ENCODE measurements around the gene CELF4.

The CELF4 gene

DNA sequence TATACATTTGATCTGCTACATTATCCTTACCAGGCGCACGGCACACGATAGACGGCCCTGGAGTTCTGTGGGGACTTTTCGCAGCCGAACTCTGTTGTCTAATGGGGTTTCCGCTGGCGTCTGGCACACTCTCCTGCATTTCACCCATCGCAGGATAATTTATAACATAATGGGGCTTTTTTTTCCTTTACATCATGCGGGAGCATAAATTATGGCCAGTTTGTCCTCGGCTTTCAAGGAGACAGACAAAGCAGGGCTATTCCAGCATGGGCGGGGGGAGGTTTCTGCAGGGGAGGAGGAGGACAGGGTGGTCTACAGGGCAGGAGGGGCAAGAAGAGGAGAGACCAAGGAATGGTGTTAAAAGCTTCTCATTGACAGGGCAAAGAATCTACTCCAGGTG, 279.8 kb downstream of the CELF4 start:
- no peak overlapping the region for H3K4me3 Mint-ChIP-seq
- no peaks in the 10 kb centered on the region for H3K36me3 Mint-ChIP-seq (ENCODE audit: low read depth)
- no peaks in the 10 kb centered on the region for H3K4me1 Mint-ChIP-seq (ENCODE audit: low read depth)
- no peak for DNase-seq
- H3K27ac Mint-ChIP-seq = no peak overlapping the region
- peaks cover 3% of the 10 kb centered on the region for H3K27me3 Mint-ChIP-seq
- peaks cover 3% of the 10 kb centered on the region for H3K9me3 Mint-ChIP-seq

DNA sequence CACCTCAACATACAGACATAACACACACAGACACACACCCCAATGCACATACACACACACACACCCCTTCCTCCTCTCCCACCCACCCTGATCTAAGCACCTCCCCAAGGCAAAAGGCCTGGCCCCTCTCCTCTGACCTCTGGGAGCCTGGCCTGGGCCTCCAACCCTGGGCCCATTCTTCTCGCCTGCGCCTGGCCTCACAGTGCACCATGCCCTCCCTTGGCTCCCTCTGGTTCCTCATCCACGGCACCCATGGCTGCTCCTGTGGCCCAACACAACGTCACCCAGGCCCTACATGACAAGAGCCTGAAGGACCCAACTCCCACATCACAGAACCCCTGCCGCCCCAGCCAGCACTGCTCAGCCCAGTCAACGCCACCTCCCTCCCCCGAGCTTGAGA, 281.3 kb downstream of the CELF4 start:
- Mint-ChIP-seq H3K9me3 (peaks cover 3% of the 10 kb centered on the region), H3K27ac (no peak overlapping the region), H3K4me1 (ENCODE audit: low read depth) (no peaks in the 10 kb centered on the region), H3K4me3 (no peak overlapping the region), H3K36me3 (ENCODE audit: low read depth) (no peaks in the 10 kb centered on the region), H3K27me3 (peaks cover 6% of the 10 kb centered on the region)
- DNase-seq = no peak

DNA sequence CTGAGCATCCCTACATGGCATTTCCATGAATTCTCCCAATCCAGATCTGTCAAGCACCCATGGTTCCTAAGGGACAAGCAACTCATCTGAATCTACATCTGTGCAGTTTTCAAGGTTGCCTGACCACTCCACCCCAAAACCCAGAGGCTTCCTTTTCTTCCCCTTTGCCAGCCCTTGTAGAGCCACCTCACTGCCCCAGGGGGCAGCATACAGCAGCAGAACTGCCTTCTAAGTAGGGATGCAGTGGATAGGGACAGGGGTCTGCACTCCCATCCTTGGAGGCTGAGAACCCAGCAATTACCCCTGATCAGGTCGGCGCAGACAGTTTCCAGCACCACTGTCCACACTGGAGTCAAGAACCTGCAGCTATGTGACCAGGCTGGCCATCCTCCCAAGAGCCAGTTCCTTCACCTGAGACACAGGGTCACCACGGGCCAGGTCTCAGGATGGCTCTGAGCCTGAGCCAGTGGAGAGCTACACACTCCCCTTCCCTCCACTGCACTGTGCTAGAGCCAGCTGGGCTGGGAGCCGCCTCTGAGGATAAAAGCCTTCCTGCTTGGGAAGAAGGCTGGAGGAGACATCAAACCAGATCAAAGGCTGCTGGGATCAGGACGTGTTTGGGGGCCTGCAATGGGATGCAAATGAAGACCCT, 283.1 kb downstream of the CELF4 start:
- Mint-ChIP-seq H3K27ac (no peak overlapping the region), H3K4me3 (no peak overlapping the region), H3K4me1 (ENCODE audit: low read depth) (no peaks in the 10 kb centered on the region), H3K27me3 (peaks cover 12% of the 10 kb centered on the region), H3K9me3 (peaks cover 3% of the 10 kb centered on the region), H3K36me3 (ENCODE audit: low read depth) (no peaks in the 10 kb centered on the region)
- no peak for DNase-seq

GRCh38 chr18:37280701-37281393, 284.8 kb downstream of the CELF4 start:
- no peaks in the 10 kb centered on the region for H3K4me1 Mint-ChIP-seq (ENCODE audit: low read depth)
- H3K27me3 Mint-ChIP-seq = peaks cover 22% of the 10 kb centered on the region
- DNase-seq = no peak
- no peaks in the 10 kb centered on the region for H3K36me3 Mint-ChIP-seq (ENCODE audit: low read depth)
- no peak overlapping the region for H3K4me3 Mint-ChIP-seq
- H3K27ac Mint-ChIP-seq = no peak overlapping the region
- peaks cover 3% of the 10 kb centered on the region for H3K9me3 Mint-ChIP-seq

DNA sequence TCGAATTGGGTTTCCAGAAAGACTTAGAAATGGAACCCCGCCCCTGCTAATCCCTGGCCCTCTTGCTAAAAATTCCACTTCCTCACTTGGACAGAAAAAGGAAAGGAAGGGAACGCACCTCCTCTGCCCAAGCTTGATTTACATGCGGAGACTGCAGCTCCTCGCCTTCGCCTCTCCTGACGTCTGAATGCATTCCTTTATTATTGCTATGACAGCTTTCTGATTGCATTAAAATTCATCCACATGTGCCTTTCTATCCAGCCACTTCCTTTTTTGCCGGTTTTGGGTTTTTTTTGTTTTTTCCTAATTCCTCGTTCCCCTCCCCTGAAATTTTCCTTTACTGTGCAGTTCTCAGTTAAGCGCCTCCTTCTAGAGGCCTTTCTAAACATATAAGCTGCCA, 287.8 kb downstream of the CELF4 start:
- DNase-seq = no peak
- no peaks in the 10 kb centered on the region for H3K36me3 Mint-ChIP-seq (ENCODE audit: low read depth)
- peaks cover 3% of the 10 kb centered on the region for H3K4me1 Mint-ChIP-seq (ENCODE audit: low read depth)
- H3K9me3 Mint-ChIP-seq = no peaks in the 10 kb centered on the region
- peaks cover 42% of the 10 kb centered on the region for H3K27me3 Mint-ChIP-seq
- H3K27ac Mint-ChIP-seq = no peak overlapping the region
- H3K4me3 Mint-ChIP-seq = no peak overlapping the region

DNA sequence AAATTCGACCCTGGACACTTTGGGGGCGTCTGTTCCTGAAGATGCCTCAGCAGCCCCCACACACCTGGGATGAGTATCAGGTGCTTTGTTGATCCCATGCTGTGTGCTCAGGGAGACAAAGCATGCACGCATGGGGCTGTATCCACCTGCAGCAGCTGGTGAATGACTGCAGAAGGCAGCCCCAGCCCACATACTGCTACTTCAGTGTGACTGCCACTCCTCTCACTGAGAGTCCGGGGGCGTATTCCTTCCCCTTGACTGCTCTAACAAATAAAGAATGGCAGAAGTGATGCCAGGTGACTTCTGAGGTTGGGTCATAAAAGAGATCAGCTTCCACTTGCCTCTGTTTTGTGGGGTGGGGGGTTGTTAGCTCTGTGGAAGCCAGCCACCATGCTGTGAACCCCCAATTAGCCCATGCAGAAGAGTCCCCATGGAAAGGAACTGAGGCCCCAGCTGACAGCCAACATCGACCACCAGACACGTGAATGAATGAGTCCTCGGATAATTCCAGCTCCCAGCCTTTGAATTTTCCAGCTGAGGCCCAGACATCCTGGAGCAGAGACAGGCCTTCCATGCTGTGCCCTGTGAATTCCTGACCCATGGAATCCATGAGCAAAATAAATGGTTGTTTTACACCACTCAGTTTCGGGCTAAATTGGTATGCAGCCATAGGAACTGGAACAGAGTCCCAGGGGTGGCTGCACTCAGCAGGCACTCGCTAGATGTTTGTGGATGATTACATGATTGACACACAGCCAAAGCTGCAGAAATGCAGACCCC, 289.3 kb downstream of the CELF4 start:
- no peaks in the 10 kb centered on the region for H3K9me3 Mint-ChIP-seq
- no peak overlapping the region for H3K4me3 Mint-ChIP-seq
- DNase-seq = no peak
- H3K27me3 Mint-ChIP-seq = peaks cover 42% of the 10 kb centered on the region
- H3K4me1 Mint-ChIP-seq (ENCODE audit: low read depth) = peaks cover 3% of the 10 kb centered on the region
- no peaks in the 10 kb centered on the region for H3K36me3 Mint-ChIP-seq (ENCODE audit: low read depth)
- no peak overlapping the region for H3K27ac Mint-ChIP-seq

DNA sequence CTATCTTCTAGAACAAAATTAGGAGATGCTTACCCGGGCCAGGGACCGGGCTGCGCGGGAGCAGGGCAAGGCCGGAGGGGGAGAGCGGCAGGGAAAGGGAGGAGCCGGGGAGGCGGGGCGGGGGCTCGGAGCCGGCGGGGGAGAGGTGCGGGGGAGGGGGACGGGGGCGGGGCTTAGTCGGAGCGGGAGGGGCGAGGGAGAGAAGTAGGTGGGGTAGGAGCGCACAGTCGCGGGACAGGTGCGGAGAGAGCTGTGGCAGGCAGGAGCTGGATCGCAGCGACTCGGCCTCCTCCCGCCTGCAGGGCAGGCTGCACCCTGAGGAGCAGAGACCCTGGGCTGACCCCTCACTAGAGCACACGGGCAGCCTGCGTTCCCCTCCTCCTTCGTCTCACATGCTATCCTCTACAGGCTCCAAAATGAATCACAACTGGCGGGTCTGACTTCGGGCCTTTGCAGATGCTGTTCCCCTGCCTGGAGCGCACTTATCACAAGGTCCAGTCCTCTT, 290.3 kb downstream of the CELF4 start:
- peaks cover 3% of the 10 kb centered on the region for H3K4me1 Mint-ChIP-seq (ENCODE audit: low read depth)
- H3K27ac Mint-ChIP-seq = no peak overlapping the region
- H3K36me3 Mint-ChIP-seq (ENCODE audit: low read depth) = no peaks in the 10 kb centered on the region
- H3K27me3 Mint-ChIP-seq = peaks cover 42% of the 10 kb centered on the region
- H3K4me3 Mint-ChIP-seq = no peak overlapping the region
- no peaks in the 10 kb centered on the region for H3K9me3 Mint-ChIP-seq
- no peak for DNase-seq

- DNase-seq = no peak
- no peak overlapping the region for H3K4me3 Mint-ChIP-seq
- peaks cover 3% of the 10 kb centered on the region for H3K4me1 Mint-ChIP-seq (ENCODE audit: low read depth)
- H3K27ac Mint-ChIP-seq = no peak overlapping the region
- peaks cover 42% of the 10 kb centered on the region for H3K27me3 Mint-ChIP-seq
- H3K36me3 Mint-ChIP-seq (ENCODE audit: low read depth) = no peaks in the 10 kb centered on the region
- no peaks in the 10 kb centered on the region for H3K9me3 Mint-ChIP-seq
These were observed 291.0 kb downstream of the CELF4 start for GRCh38 chr18:37274309-37275236.

- no peaks in the 10 kb centered on the region for H3K9me3 Mint-ChIP-seq
These were observed 292.8 kb downstream of the CELF4 start for GRCh38 chr18:37272841-37273240.

GRCh38 chr18:37272226-37272625, 293.4 kb downstream of the CELF4 start:
- H3K4me3 Mint-ChIP-seq = no peak overlapping the region
- H3K9me3 Mint-ChIP-seq = no peaks in the 10 kb centered on the region
- peaks cover 3% of the 10 kb centered on the region for H3K4me1 Mint-ChIP-seq (ENCODE audit: low read depth)
- no peak for DNase-seq
- no peaks in the 10 kb centered on the region for H3K36me3 Mint-ChIP-seq (ENCODE audit: low read depth)
- no peak overlapping the region for H3K27ac Mint-ChIP-seq
- H3K27me3 Mint-ChIP-seq = peaks cover 34% of the 10 kb centered on the region

More at GRCh38 chr18:37272841-37273240, 292.8 kb downstream of the CELF4 start:
- Mint-ChIP-seq H3K36me3 (ENCODE audit: low read depth) (no peaks in the 10 kb centered on the region), H3K4me1 (ENCODE audit: low read depth) (peaks cover 3% of the 10 kb centered on the region), H3K4me3 (no peak overlapping the region), H3K27ac (no peak overlapping the region), H3K27me3 (peaks cover 34% of the 10 kb centered on the region)
- DNase-seq = no peak

- Mint-ChIP-seq H3K27ac (no peak overlapping the region), H3K36me3 (ENCODE audit: low read depth) (no peaks in the 10 kb centered on the region), H3K4me3 (no peak overlapping the region), H3K9me3 (no peaks in the 10 kb centered on the region), H3K27me3 (peaks cover 22% of the 10 kb centered on the region), H3K4me1 (ENCODE audit: low read depth) (peaks cover 2% of the 10 kb centered on the region)
- no peak for DNase-seq
These were observed 294.9 kb downstream of the CELF4 start for GRCh38 chr18:37270666-37271052.

DNA sequence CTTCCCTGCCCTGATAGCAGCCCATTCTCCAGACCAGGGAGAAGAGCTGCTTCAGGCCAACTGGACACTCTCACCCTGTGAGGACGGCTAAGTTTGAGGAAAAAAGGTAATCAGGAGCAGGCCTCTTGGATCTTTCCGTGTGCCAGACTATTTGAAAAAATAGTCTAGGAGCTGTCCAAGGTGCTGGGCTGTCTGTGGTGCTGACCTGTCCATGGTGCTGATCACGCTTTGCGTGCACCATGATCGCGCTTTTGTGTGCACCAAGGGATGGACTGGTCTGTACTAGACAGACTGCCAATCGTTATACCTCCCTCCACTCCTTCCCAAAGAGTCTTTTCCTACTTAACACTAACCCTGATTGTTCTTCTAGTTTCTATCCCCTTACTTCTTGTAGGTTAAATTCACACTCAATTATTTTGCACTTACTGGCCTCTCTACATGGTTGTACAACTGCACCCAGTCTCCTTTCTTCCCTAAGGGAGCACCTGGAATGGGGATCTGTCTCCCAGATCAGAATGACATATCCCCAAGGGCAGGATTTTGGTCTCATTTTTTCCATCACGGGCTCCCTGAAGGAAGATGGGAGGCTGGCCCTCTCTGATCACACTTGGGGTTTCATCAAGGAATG, 295.4 kb downstream of the CELF4 start:
- H3K9me3 Mint-ChIP-seq = peaks cover under 1% of the 10 kb centered on the region
- H3K4me3 Mint-ChIP-seq = no peak overlapping the region
- no peaks in the 10 kb centered on the region for H3K36me3 Mint-ChIP-seq (ENCODE audit: low read depth)
- H3K27me3 Mint-ChIP-seq = peaks cover 19% of the 10 kb centered on the region
- no peaks in the 10 kb centered on the region for H3K4me1 Mint-ChIP-seq (ENCODE audit: low read depth)
- no peak for DNase-seq
- no peak overlapping the region for H3K27ac Mint-ChIP-seq

DNA sequence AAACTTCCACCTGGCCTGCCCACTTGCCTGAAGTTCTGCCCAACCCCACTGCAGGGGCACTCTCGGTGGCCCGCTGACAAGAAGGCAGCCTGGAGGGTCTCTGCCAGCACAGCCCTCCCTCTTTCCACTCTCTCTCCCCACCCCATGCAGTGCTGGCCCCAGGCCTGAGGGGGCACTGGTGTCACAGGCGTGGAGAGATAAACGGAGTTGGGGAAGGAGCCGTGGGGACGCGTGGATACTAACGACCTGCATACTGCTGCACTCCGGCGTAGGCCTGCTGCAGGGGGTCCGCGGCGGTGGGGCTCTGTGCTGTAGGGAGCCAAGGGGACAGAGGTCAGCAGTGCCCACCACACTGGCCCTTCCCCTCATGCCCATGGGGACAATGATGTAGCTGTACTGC, 299.3 kb downstream of the CELF4 start:
- Mint-ChIP-seq H3K27me3 (peaks cover 18% of the 10 kb centered on the region), H3K4me1 (ENCODE audit: low read depth) (no peaks in the 10 kb centered on the region), H3K4me3 (no peak overlapping the region), H3K27ac (no peak overlapping the region), H3K36me3 (ENCODE audit: low read depth) (no peaks in the 10 kb centered on the region), H3K9me3 (peaks cover 3% of the 10 kb centered on the region)
- no peak for DNase-seq

- Mint-ChIP-seq H3K36me3 (ENCODE audit: low read depth) (no peaks in the 10 kb centered on the region), H3K27ac (no peak overlapping the region), H3K4me3 (no peak overlapping the region), H3K4me1 (ENCODE audit: low read depth) (no peaks in the 10 kb centered on the region), H3K9me3 (peaks cover 3% of the 10 kb centered on the region), H3K27me3 (peaks cover 18% of the 10 kb centered on the region)
- no peak for DNase-seq
These were observed 300.2 kb downstream of the CELF4 start for GRCh38 chr18:37265382-37265781.

All from activated T-cell treated with anti-CD3 and anti-CD28 coated beads, Interleukin-2, amount 50 U/mL, for 24 hours (primary cell).